ENCODE data around the gene EGFL7.

EGFL7 gene

DNA sequence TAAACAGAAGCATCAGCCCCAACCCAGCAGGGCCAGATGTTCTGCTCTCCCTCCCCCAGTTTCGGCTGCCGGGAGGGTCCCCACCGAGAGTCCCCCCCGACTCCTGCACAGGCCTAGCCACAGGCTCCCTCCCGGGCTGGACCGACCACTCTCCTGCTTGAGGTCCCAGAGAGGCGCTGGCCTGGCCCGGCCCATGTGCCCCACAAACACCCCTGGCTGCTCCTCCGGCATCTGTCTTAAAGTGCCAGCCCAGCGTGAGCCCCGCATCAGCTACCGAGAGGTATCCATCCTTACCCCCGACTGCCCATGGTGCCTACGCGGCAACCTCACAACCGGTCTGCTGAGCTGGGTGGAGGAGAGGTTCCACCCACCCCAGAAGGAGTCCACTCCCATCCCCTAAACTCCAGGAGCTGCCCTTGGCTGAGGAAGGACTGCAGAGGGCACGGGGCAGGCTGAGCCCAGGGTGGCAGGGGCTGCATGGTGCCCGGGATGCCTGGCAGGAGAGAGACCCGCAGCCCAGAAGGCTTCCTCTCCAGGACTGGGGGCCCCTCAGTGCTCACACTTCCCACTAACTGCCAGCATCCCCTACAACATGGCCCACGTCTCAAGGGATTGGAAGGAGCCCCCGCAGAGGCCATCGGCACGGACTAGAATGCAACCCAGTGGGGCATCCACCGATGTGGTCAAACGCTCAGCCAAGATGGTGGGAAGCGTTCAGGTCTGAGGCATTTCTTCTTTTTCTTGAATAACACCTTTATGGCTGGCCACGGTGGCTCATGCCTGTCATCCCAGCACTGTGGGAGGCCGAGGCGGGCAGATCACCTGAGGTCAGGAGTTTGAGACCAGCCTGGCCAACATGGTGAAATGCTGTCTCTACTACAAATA lies 15.6 kb upstream of the EGFL7 start:
- no peak overlapping the region for H3K4me3 ChIP-seq (replicated peaks; ENCODE audit: low read depth, low read length)
- DNase-seq (ENCODE audit: low read depth), result no peak
- TF ChIP-seq, protein P1, sequence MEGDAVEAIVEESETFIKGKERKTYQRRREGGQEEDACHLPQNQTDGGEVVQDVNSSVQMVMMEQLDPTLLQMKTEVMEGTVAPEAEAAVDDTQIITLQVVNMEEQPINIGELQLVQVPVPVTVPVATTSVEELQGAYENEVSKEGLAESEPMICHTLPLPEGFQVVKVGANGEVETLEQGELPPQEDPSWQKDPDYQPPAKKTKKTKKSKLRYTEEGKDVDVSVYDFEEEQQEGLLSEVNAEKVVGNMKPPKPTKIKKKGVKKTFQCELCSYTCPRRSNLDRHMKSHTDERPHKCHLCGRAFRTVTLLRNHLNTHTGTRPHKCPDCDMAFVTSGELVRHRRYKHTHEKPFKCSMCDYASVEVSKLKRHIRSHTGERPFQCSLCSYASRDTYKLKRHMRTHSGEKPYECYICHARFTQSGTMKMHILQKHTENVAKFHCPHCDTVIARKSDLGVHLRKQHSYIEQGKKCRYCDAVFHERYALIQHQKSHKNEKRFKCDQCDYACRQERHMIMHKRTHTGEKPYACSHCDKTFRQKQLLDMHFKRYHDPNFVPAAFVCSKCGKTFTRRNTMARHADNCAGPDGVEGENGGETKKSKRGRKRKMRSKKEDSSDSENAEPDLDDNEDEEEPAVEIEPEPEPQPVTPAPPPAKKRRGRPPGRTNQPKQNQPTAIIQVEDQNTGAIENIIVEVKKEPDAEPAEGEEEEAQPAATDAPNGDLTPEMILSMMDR (IDR thresholded peaks at IDR 0.05; ENCODE audit: low read length, missing control alignments), result no peak

DNA sequence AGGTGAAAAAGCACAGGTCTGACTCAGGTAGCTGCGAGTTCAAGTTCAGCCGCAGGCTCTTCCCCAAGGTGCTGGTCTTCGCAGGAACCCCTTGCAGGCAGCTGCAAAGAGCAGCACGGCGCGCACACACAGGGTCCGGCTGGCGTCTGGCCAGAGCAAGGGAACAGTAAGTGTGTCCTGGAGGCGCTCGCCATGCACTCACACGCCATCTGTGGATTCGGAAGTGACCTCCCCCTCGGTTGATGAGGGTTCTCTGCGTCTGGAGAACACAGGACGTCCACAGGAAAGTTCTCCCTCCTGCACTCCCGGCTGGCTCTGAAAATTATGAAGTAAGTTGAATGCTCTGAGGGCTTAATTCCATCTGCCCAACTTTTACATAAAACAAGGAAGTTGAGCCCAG lies 14.0 kb upstream of the EGFL7 start:
- TF ChIP-seq, protein P1 (IDR thresholded peaks at IDR 0.05; ENCODE audit: low read length, missing control alignments), result no peak

DNA sequence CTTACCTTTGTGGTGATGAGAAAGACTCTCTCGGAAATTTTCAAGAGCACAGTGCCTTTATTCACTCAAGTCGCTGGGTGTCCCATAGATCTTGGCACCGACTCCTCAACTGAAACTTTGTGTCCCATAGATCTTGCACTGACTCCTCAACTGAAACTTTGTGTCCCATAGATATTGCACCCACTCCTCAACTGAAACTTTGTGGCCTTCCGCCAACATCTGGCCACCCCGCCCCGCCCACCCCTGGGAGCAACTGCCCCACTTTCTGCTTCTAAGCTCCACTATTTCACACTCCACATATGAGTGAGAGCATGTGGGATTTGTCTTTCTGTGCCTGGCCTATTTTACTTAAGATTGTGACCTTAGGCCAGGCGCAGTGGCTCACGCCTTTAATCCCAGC lies 12.7 kb upstream of the EGFL7 start:
- DNase-seq (ENCODE audit: low read depth), result no peak
- H3K4me3 ChIP-seq (replicated peaks; ENCODE audit: low read depth, low read length), result no peak overlapping the region
- TF ChIP-seq, protein P1 (IDR thresholded peaks at IDR 0.05; ENCODE audit: low read length, missing control alignments), result no peak

More for the DNA sequence above, 14.0 kb upstream of the EGFL7 start:
- DNase-seq (ENCODE audit: low read depth), result no peak
- no peak overlapping the region for H3K4me3 ChIP-seq (replicated peaks; ENCODE audit: low read depth, low read length)

DNA sequence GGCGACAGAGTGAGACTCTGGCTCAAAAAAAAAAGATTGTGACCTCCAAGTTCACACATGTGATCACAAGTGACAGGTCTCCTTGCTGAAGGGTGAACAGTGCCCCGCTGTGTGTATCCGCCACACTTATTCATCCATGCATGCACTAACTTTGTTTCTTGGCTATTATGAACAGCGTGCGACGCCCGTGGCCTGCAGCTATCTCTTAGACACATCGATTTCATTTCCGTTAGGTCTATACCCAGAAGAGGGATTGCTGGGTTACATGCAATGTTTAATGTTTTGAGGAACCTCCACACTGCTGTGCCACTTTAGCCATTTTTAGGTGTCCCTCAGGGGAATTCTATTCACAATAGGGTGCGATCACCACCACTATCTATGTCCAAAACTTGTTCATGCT lies 12.1 kb upstream of the EGFL7 start:
- DNase-seq (ENCODE audit: low read depth), result no peak

DNA sequence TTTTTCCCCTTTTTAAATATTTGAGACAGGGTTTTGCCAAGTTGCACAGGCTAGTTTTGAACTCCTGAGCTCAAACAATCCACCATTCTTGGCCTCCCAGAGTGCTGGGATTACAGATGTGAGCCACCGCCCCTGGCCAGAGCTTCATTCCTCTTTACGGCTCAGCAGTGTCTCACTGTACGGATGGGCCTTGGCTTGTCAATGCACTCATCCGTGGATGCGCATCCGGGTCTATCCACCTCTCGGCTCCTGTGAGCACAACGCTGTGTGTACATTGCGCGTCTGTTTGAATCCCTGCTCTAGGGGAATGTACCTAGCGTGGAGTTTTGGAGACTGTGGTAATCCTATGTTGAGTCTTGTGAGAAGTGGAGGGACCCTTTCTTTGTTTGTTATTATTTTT lies 10.9 kb upstream of the EGFL7 start:
- no peak overlapping the region for H3K4me3 ChIP-seq (replicated peaks; ENCODE audit: low read depth, low read length)
- DNase-seq (ENCODE audit: low read depth), result no peak
- TF ChIP-seq, protein P1 (IDR thresholded peaks at IDR 0.05; ENCODE audit: low read length, missing control alignments), result no peak

More for the DNA sequence above, 12.1 kb upstream of the EGFL7 start:
- no peak overlapping the region for H3K4me3 ChIP-seq (replicated peaks; ENCODE audit: low read depth, low read length)
- TF ChIP-seq, protein P1 (IDR thresholded peaks at IDR 0.05; ENCODE audit: low read length, missing control alignments), result no peak

DNA sequence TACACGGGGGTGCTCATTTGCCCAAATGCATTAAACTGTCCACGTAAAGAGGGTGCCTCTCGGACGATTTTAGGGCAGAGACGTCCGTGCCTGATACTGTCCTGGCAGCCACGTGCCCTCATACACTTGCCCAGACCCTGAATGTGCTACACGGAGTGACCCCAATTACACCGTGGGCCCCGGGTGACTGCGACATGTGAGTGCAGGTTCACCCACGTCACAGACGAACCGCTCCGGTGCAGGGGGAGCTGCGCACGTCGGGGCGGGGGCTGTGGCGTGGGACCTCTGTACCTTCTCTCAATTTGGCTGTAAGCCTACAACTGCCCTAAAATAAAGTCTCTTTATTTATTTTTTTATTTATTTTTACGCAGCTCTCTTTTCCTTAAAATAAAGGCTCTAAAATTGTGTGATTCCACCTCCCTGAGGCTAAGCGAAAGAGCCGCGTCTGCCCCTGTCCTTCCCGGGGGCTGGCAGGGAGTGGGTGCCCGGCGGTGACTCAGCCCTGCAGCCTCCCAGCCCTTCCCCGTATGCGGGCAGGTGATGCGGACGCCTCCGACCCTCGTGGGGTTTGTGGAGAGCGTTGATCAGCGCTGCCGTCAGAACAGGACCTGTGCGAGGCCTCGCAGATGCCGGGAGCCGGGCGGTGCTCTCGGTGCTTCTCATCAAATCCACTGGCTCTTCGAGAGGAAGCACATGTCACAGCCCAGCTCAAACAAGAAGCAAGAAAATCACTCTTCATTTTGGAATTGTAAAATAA lies 9.2 kb upstream of the EGFL7 start:
- H3K4me3 ChIP-seq (replicated peaks; ENCODE audit: low read depth, low read length), result no peak overlapping the region
- DNase-seq (ENCODE audit: low read depth), result no peak
- TF ChIP-seq, protein P1 (IDR thresholded peaks at IDR 0.05; ENCODE audit: low read length, missing control alignments), result no peak
